K562 (cell line): ENCODE measurements around the gene ZNF513. TPM values are rescaled to one million over a fixed set of nuclear protein-coding genes. Genes with fewer than 3 reads are reported as not detected.

Source experiments
- CHD1 ChIP-seq: fragments of 200-600 bp; sonication (generic); IDR thresholded peaks from one replicate; pipeline ENCODE4 v1.6.1; 2012; ENCODE audit warnings: mild to moderate bottlenecking, moderate library complexity, low read length, inconsistent platforms
- ERF ChIP-seq: fragments of 450-650 bp; formaldehyde crosslinking; IDR thresholded peaks from 2 replicates; pipeline ENCODE4 v1.4.0; 2020; ENCODE audit warnings: mild to moderate bottlenecking, mixed read lengths
- FOSL1 ChIP-seq: fragments of 200-800 bp; sonication (Bioruptor generic); conservative IDR thresholded peaks from 2 replicates; pipeline ENCODE4 v1.6.1; 2016; ENCODE audit warnings: missing genetic modification characterization, missing compliant biosample characterization
- FOXO4 ChIP-seq: fragments of 450-650 bp; formaldehyde crosslinking; IDR thresholded peaks from 2 replicates; pipeline ENCODE4 v1.4.0; 2020; ENCODE audit warnings: mild to moderate bottlenecking, moderate library complexity
- IFI16 ChIP-seq: fragments of 250-450 bp; sonication (Bioruptor Pico); IDR thresholded peaks from 2 replicates; pipeline ENCODE4 v2.1.2; 2022; ENCODE audit warnings: mild to moderate bottlenecking, inconsistent platforms
- KAT8 ChIP-seq: fragments of 450-650 bp; IDR thresholded peaks from 2 replicates; pipeline ENCODE4 v1.6.1; 2016; ENCODE audit warnings: low read depth, mild to moderate bottlenecking
- LARP7 ChIP-seq: fragments of 450-650 bp; IDR thresholded peaks from 2 replicates; pipeline ENCODE4 v1.6.1; 2016
- PCBP2 ChIP-seq: fragments of 200-400 bp; formaldehyde crosslinking; IDR thresholded peaks from 2 replicates; pipeline ENCODE4 v1.6.1; 2018; ENCODE audit warnings: low read length, low read depth, mild to moderate bottlenecking, moderate library complexity; ENCODE audit not compliant: poor library complexity, severe bottlenecking
- PHF21A ChIP-seq: fragments of 450-650 bp; IDR thresholded peaks from 2 replicates; pipeline ENCODE4 v1.6.1; 2017; ENCODE audit warnings: low read depth, borderline replicate concordance
- RBM17 ChIP-seq: fragments of 200-400 bp; formaldehyde crosslinking; IDR thresholded peaks from 2 replicates; pipeline ENCODE4 v1.6.1; 2017; ENCODE audit warnings: low read depth, mild to moderate bottlenecking, low read length, borderline replicate concordance
- RFX1 ChIP-seq: fragments of 450-650 bp; IDR thresholded peaks from 2 replicates; pipeline ENCODE4 v1.6.1; 2016; ENCODE audit warnings: mild to moderate bottlenecking, moderate library complexity
- SMAD3 ChIP-seq: fragments of 450-650 bp; formaldehyde crosslinking; conservative IDR thresholded peaks from 2 replicates; pipeline ENCODE4 v1.4.0; 2020; ENCODE audit warnings: mild to moderate bottlenecking
- USF2 ChIP-seq: sonication (generic); formaldehyde crosslinking; IDR thresholded peaks from 2 replicates; pipeline ENCODE4 v1.5.0; 2020; ENCODE audit warnings: missing genetic modification reagents
- ZNF175 ChIP-seq: fragments of 200-800 bp; sonication (Bioruptor generic); IDR thresholded peaks from 2 replicates; pipeline ENCODE4 v1.6.1; 2016; ENCODE audit warnings: low read depth, mild to moderate bottlenecking, missing genetic modification characterization, missing compliant biosample characterization
- ZNF217 ChIP-seq: sonication (generic); formaldehyde crosslinking; IDR thresholded peaks from 2 replicates; pipeline ENCODE4 v1.8.0; 2022; ENCODE audit warnings: mild to moderate bottlenecking, missing genetic modification reagents
- ZNF224 ChIP-seq: sonication (generic); formaldehyde crosslinking; IDR thresholded peaks from 2 replicates; pipeline ENCODE4 v1.8.0; 2022; ENCODE audit warnings: mild to moderate bottlenecking, missing genetic modification reagents
- ZNF24 ChIP-seq: fragments of 450-650 bp; IDR thresholded peaks from 2 replicates; pipeline ENCODE4 v1.6.1; 2016
- ZNF324 ChIP-seq: fragments of 250-450 bp; sonication (Bioruptor Pico); IDR thresholded peaks from 2 replicates; pipeline ENCODE4 v1.4.0; 2020; ENCODE audit warnings: mild to moderate bottlenecking
- ZNF668 ChIP-seq: fragments of 250-450 bp; sonication (Bioruptor Pico); IDR thresholded peaks from 2 replicates; pipeline ENCODE4 v1.8.0; 2022; ENCODE audit warnings: mild to moderate bottlenecking, inconsistent platforms
- polyA plus RNA-seq, 8 experiments: library from polyadenylated mRNA; depleted of rRNA in 4 of 8; stranded (reverse) in 5 of 8; unstranded in 3 of 8; fragments of >200 nt; fragmentation: Nextera tagmentation in 2 of 8; fragmentation: Illumina TruSeq in 1 of 8; extraction: Ambion mirVana in 2 of 8; extraction: Trizol in 1 of 8; gene quantifications; 2 replicates each; pipeline versions ENCODE4 v1.2.1 to v1.2.3, GENCODE V29; 2011 to 2014; ENCODE audit warnings: inconsistent platforms in 1 of 8, missing spikeins in 1 of 8
- total RNA-seq, 7 experiments: library from RNA; depleted of rRNA in 6 of 7; stranded (reverse); fragments of >200 nt in 6 of 7; fragmentation: Illumina TruSeq in 2 of 7; extraction: Trizol in 2 of 7; gene quantifications; 2 replicates each; pipeline versions ENCODE4 v1.2.1 to v1.2.3, GENCODE V29; 2011 to 2021; ENCODE audit warnings: low replicate concordance in 1 of 7
- TF ChIP-seq, protein P1 (sequence below): sonication (generic); formaldehyde crosslinking; IDR thresholded peaks from 2 replicates; pipeline ENCODE4 v1.8.0; 2023; ENCODE audit warnings: mild to moderate bottlenecking, missing genetic modification reagents
- TF ChIP-seq, protein P2 (sequence below): fragments of 250-450 bp; sonication (Bioruptor Pico); IDR thresholded peaks from 2 replicates; pipeline ENCODE4 v1.5.0; 2020; ENCODE audit warnings: mild to moderate bottlenecking

ZNF513 gene
- total and polyA plus RNA-seq, 9 of the 15 experiments (the other 6 are each of a cell fraction or from before 2014, with no cell fraction given): 0.04 to 13.6 (median 4.4) TPM

GRCh38 chr2:27356382-27357181 lies 24.0 kb downstream of the ZNF513 start, which contains the start of gene GTF3C2 (continued):
- TF ChIP-seq PHF21A (no peak), PCBP2 (no peak), ZNF324 (CRISPR knock-in tag) (no peak), ZNF24 (peak; percentile 8; the same call in 1 of the 2 replicates), RFX1 (no peak), ZNF224 (no peak), ZNF668 (CRISPR knock-in tag) (no peak), RBM17 (no peak), FOXO4 (CRISPR knock-in tag) (no peak), KAT8 (no peak; the same call in 1 of the 2 replicates), FOSL1 (tag) (peak; percentile 71), IFI16 (no peak), USF2 (CRISPR knock-in tag) (peak; percentile 27), ERF (no peak), ZNF217 (CRISPR knock-in tag) (no peak), CHD1 (peak; percentile 83), ZNF175 (CRISPR knock-in tag) (peak; percentile 49; the same call in 1 of the 2 replicates), SMAD3 (peak; percentile 51; the same call in 1 of the 2 replicates), LARP7 (no peak)
- TF ChIP-seq, protein P1, sequence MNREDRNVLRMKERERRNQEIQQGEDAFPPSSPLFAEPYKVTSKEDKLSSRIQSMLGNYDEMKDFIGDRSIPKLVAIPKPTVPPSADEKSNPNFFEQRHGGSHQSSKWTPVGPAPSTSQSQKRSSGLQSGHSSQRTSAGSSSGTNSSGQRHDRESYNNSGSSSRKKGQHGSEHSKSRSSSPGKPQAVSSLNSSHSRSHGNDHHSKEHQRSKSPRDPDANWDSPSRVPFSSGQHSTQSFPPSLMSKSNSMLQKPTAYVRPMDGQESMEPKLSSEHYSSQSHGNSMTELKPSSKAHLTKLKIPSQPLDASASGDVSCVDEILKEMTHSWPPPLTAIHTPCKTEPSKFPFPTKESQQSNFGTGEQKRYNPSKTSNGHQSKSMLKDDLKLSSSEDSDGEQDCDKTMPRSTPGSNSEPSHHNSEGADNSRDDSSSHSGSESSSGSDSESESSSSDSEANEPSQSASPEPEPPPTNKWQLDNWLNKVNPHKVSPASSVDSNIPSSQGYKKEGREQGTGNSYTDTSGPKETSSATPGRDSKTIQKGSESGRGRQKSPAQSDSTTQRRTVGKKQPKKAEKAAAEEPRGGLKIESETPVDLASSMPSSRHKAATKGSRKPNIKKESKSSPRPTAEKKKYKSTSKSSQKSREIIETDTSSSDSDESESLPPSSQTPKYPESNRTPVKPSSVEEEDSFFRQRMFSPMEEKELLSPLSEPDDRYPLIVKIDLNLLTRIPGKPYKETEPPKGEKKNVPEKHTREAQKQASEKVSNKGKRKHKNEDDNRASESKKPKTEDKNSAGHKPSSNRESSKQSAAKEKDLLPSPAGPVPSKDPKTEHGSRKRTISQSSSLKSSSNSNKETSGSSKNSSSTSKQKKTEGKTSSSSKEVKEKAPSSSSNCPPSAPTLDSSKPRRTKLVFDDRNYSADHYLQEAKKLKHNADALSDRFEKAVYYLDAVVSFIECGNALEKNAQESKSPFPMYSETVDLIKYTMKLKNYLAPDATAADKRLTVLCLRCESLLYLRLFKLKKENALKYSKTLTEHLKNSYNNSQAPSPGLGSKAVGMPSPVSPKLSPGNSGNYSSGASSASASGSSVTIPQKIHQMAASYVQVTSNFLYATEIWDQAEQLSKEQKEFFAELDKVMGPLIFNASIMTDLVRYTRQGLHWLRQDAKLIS: peak; percentile 82
- TF ChIP-seq, protein P2, sequence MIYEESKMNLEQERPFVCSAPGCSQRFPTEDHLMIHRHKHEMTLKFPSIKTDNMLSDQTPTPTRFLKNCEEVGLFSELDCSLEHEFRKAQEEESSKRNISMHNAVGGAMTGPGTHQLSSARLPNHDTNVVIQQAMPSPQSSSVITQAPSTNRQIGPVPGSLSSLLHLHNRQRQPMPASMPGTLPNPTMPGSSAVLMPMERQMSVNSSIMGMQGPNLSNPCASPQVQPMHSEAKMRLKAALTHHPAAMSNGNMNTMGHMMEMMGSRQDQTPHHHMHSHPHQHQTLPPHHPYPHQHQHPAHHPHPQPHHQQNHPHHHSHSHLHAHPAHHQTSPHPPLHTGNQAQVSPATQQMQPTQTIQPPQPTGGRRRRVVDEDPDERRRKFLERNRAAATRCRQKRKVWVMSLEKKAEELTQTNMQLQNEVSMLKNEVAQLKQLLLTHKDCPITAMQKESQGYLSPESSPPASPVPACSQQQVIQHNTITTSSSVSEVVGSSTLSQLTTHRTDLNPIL (CRISPR knock-in tag): no peak
